Fibroblast of skin of right quadriceps (primary cell): ENCODE results near the gene LYSMD2.

ENCODE experiments used
- DNase-seq: peaks from one replicate; pipeline ENCODE4 v3.0.0-alpha.2; 2013

The LYSMD2 gene

GRCh38 chr15:51718219-51718618 is 19.2 kb downstream of the LYSMD2 start:
- DNase-seq: no peak

GRCh38 chr15:51714911-51715310 is 22.5 kb downstream of the LYSMD2 start:
- no peak for DNase-seq

- DNase-seq: no peak
Observed at GRCh38 chr15:51714162-51714561, 23.3 kb downstream of the LYSMD2 start.

GRCh38 chr15:51709031-51709430 is 28.4 kb downstream of the LYSMD2 start:
- no peak for DNase-seq

GRCh38 chr15:51708013-51708412 is 29.4 kb downstream of the LYSMD2 start:
- DNase-seq: no peak

GRCh38 chr15:51706926-51707608 is 30.4 kb downstream of the LYSMD2 start:
- DNase-seq: peak; percentile 10

GRCh38 chr15:51706291-51706690 is 31.2 kb downstream of the LYSMD2 start:
- peak; percentile 53 for DNase-seq

- DNase-seq: no peak
Observed at GRCh38 chr15:51702710-51703109, 34.7 kb downstream of the LYSMD2 start.

- no peak for DNase-seq
Observed at GRCh38 chr15:51699373-51699772, 38.1 kb downstream of the LYSMD2 start.

- DNase-seq: no peak
Observed at GRCh38 chr15:51697163-51697562, 40.3 kb downstream of the LYSMD2 start.

GRCh38 chr15:51696566-51696965 is 40.9 kb downstream of the LYSMD2 start:
- DNase-seq: no peak

- no peak for DNase-seq
Observed at GRCh38 chr15:51692154-51692553, 45.3 kb downstream of the LYSMD2 start.

- DNase-seq: no peak
Observed at GRCh38 chr15:51688863-51689262, 48.6 kb downstream of the LYSMD2 start.

- DNase-seq: no peak
Observed at GRCh38 chr15:51687565-51687964, 49.9 kb downstream of the LYSMD2 start.

- peak; percentile 68 for DNase-seq
Observed at GRCh38 chr15:51681303-51681963, 56.0 kb downstream of the LYSMD2 start, which contains the start of gene SCG3. Gene SCG3 (plus strand): TSS chr15:51681503. CDS start chr15:51681756, 253 bp downstream.

- no peak for DNase-seq
Observed at GRCh38 chr15:51680321-51680720, 57.1 kb downstream of the LYSMD2 start.

- no peak for DNase-seq
Observed at GRCh38 chr15:51678096-51678495, 59.4 kb downstream of the LYSMD2 start.

- DNase-seq: no peak
Observed at GRCh38 chr15:51677452-51677851, 60.0 kb downstream of the LYSMD2 start.

GRCh38 chr15:51677021-51677420 is 60.4 kb downstream of the LYSMD2 start:
- DNase-seq: no peak

GRCh38 chr15:51675234-51675633 is 62.2 kb downstream of the LYSMD2 start:
- no peak for DNase-seq
